ENCODE measurements around the gene PDE7B.

GRCh38 chr6:135842618-135843392 is 8.7 kb upstream of the PDE7B start:
- TF ChIP-seq POLR2A (IDR thresholded peaks at IDR 0.05; ENCODE audit: low read depth, low read length) (no peak), TAF1 (IDR thresholded peaks at IDR 0.05; ENCODE audit: low read depth, low read length) (no peak), POLR2AphosphoS5 (IDR thresholded peaks at IDR 0.05; ENCODE audit: low read depth, low read length) (no peak), POU2F2 (IDR thresholded peaks at IDR 0.05; ENCODE audit: low read depth, low read length) (no peak), SPI1 (IDR thresholded peaks at IDR 0.05; ENCODE audit: low read depth, low read length) (no peak)
